ENCODE measurements around the gene SNX22. TPM values are rescaled to one million over a fixed set of nuclear protein-coding genes. Genes with fewer than 3 reads are reported as not detected.

SNX22 gene
- total RNA-seq, 4 donors from 2014 or later, result 0.19 TPM; not detected in 3

DNA sequence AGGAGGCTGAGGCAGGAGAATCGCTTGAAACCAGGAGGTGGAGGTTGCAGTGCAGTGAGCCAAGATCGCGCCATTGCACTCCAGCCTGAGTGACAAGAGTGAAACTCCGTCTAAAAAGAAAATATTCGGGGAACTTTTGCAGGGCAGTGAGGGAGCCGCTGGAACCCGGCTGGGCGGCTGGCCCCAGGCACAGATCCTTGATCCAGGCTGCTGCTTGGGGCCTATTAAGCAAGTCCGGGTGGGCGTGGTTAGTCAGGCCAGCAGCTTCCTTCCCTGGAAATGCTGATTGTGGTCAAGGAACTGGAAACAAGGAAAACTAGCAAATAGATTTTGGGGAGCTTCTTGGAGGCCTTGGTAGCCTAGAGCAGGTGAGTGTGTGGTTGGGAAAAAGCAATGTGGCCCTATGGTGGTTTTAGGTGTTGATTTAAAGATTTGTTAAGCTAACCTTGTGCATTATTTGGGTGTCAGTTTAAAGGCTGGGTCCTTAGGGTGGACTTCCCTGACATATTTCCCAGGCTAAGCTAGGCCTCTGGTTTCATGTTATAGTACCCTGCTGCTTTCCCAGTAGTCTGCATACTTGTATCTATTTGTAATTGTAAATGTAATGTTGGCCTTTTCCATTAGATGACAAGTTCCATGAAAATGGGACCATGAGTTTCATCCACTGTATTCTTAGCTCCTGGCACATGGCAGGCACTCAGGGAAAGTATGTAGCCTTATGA, 17.7 kb upstream of the SNX22 start:
- Histone ChIP-seq H3K4me3 (no peak overlapping the region), H3K9me3 (no peaks in the 10 kb centered on the region), H3K36me3 (peaks cover 45 to 100% (median 68%) of the 10 kb centered on the region in 3 donors), H3K27ac (no peak overlapping the region), H3K4me1 (peaks cover 0 to 12% (median 0%) of the 10 kb centered on the region in 3 donors), H3K27me3 (no peaks in the 10 kb centered on the region)
- TF ChIP-seq POLR2A (IDR thresholded peaks at IDR 0.05), result no peak
- TF ChIP-seq, protein P1, sequence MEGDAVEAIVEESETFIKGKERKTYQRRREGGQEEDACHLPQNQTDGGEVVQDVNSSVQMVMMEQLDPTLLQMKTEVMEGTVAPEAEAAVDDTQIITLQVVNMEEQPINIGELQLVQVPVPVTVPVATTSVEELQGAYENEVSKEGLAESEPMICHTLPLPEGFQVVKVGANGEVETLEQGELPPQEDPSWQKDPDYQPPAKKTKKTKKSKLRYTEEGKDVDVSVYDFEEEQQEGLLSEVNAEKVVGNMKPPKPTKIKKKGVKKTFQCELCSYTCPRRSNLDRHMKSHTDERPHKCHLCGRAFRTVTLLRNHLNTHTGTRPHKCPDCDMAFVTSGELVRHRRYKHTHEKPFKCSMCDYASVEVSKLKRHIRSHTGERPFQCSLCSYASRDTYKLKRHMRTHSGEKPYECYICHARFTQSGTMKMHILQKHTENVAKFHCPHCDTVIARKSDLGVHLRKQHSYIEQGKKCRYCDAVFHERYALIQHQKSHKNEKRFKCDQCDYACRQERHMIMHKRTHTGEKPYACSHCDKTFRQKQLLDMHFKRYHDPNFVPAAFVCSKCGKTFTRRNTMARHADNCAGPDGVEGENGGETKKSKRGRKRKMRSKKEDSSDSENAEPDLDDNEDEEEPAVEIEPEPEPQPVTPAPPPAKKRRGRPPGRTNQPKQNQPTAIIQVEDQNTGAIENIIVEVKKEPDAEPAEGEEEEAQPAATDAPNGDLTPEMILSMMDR (IDR thresholded peaks at IDR 0.05), result no peak
- DNase-seq, result no peak
- WGBS, 2 donors, result 91 to 100% methylated on average over 4 to 10 of the region's 10 CpGs
- intact Hi-C loops (cut with DNase I), result no loop called here

GRCh38 chr15:64134345-64134829, 17.1 kb upstream of the SNX22 start:
- TF ChIP-seq, protein P1 (IDR thresholded peaks at IDR 0.05), result no peak
- no peak for TF ChIP-seq POLR2A (IDR thresholded peaks at IDR 0.05)
- Histone ChIP-seq H3K4me1 (peaks cover 0 to 12% (median 0%) of the 10 kb centered on the region in 3 donors), H3K9me3 (no peaks in the 10 kb centered on the region), H3K27me3 (no peaks in the 10 kb centered on the region), H3K4me3 (no peak overlapping the region), H3K27ac (no peak overlapping the region), H3K36me3 (peaks cover 45 to 96% (median 66%) of the 10 kb centered on the region in 3 donors)
- no peak for DNase-seq
- WGBS, 2 donors, result 80% methylated on average over 1 of the region's 9 CpGs; no CpG with 5 or more reads in 1 of the 2 donors
- intact Hi-C loops (cut with DNase I), result no loop called here

GRCh38 chr15:64136347-64136746, 15.2 kb upstream of the SNX22 start:
- Histone ChIP-seq H3K4me3 (no peak overlapping the region), H3K9me3 (no peaks in the 10 kb centered on the region), H3K27me3 (no peaks in the 10 kb centered on the region), H3K27ac (no peak overlapping the region), H3K4me1 (peaks cover 0 to 12% (median 0%) of the 10 kb centered on the region in 3 donors), H3K36me3 (peaks cover 32 to 89% (median 53%) of the 10 kb centered on the region in 3 donors)
- 82 to 90% methylated on average over 6 to 7 of the region's 7 CpGs for WGBS, 2 donors
- DNase-seq, result no peak
- intact Hi-C loops (cut with DNase I), result no loop called here
- no peak for TF ChIP-seq POLR2A (IDR thresholded peaks at IDR 0.05)
- TF ChIP-seq, protein P1 (IDR thresholded peaks at IDR 0.05), result no peak

DNA sequence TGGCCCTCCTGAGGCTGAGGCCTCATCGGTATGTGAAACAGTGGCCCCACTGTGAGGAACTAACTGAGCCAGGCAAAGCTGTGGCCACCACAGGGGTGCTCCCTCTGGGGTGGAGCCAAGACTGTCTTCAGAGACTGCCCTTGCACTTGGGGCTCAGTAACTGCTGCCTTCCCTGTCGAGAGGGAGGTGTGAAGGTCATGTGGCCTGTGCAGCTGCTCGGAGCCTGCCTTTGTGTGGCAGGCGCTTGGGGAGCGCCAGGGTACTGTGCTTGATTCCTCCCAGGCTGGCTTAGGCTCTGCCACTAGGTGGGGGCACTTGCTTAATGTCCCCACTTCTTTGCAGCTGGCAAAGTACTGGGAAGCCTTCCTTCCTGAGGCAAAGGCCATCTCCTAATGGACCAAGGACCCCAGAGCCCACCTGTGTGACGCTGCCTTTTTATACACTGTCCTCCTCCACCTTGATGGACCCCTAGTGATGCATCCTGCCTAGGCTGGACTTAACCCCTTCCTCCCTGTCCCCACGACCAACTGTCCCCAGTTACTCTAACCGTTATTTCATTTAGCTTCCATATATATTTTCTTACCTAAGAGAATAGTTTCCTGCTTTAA, 14.2 kb upstream of the SNX22 start:
- intact Hi-C loops (cut with DNase I), result no loop called here
- TF ChIP-seq POLR2A (IDR thresholded peaks at IDR 0.05), result no peak
- TF ChIP-seq, protein P1 (IDR thresholded peaks at IDR 0.05), result no peak
- H3K27ac ChIP-seq, result no peak overlapping the region
- WGBS, 2 donors, result 56 to 76% methylated on average over 4 to 7 of the region's 8 CpGs
- no peaks in the 10 kb centered on the region for H3K9me3 ChIP-seq
- peaks cover 25 to 89% (median 50%) of the 10 kb centered on the region in 3 donors for H3K36me3 ChIP-seq
- no peaks in the 10 kb centered on the region for H3K27me3 ChIP-seq
- H3K4me3 ChIP-seq, result no peak overlapping the region
- DNase-seq, result no peak
- peaks cover 0 to 12% (median 0%) of the 10 kb centered on the region in 3 donors for H3K4me1 ChIP-seq

DNA sequence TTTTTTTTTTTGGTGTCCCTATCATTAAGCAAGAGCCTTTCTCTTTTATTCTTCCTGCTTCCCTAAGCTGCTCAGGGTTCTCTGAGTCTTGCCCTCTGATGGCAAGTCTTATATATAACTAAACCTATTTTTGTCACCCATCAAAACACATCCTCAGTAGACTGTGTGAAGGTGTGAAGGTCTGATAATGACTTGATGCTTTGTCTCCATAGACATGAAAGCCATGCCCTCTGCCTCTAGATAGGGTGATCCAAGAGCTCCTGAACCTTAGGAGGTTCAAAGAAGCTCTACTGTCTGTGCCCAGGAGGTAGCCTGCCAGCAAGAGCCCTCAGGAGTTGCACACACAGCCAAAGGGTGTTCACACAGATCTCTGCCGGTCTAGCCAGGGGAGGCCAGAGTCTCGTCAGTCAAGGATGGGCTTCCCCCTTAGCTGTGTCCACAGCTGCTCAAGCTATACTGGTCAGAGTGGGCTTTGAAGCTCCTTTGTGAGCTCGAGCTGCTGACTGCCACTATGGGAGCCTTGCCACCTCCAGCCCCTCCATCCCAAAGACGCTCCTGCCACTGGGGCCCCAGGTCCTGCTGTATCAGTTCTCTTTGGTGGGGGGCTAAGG, 13.1 kb upstream of the SNX22 start:
- no peaks in the 10 kb centered on the region for H3K9me3 ChIP-seq
- no peak for DNase-seq
- H3K36me3 ChIP-seq, result peaks cover 25 to 89% (median 46%) of the 10 kb centered on the region in 3 donors
- H3K27me3 ChIP-seq, result no peaks in the 10 kb centered on the region
- intact Hi-C loops (cut with DNase I), result no loop called here
- TF ChIP-seq, protein P1 (IDR thresholded peaks at IDR 0.05), result no peak
- TF ChIP-seq POLR2A (IDR thresholded peaks at IDR 0.05), result no peak
- H3K27ac ChIP-seq, result no peak overlapping the region
- H3K4me1 ChIP-seq, result peaks cover 0 to 12% (median 0%) of the 10 kb centered on the region in 3 donors
- no peak overlapping the region for H3K4me3 ChIP-seq
- 100% methylated on average over 2 of the region's 4 CpGs; no CpG with 5 or more reads in 1 of the 2 donors for WGBS, 2 donors

All from esophagus squamous epithelium (tissue), 5 donors.